ENCODE data around the gene LDHAL6B.
"Not testable (repeated sequence)": the region's sequence is repeated elsewhere in the genome, so short reads cannot be mapped to it uniquely, and the experiment has no call there.

GRCh38 chr15:59162080-59162479 lies 44.6 kb upstream of the LDHAL6B start:
- TF ChIP-seq CTCF (IDR thresholded peaks at IDR 0.05); POLR2A (IDR thresholded peaks at IDR 0.05; ENCODE audit: low read depth); POLR2AphosphoS5 (IDR thresholded peaks at IDR 0.05); EP300 (IDR thresholded peaks at IDR 0.05): not testable (repeated sequence)

Measured in esophagus muscularis mucosa (tissue), 4 donors.